ENCODE results near the gene BCL2L1.

Gene BCL2L1

GRCh38 chr20:31713312-31714273 lies 9.1 kb downstream of the BCL2L1 start:
- peak overlapping the region in 6 of 11 experiments; percentile 11 to 45 (median 34); a peak in 6 of 22 replicates for H3K9ac ChIP-seq
- H3K36me3 ChIP-seq, result peaks cover 67 to 98% (median 89%) of the 10 kb centered on the region in 11 experiments
- H3K4me2 ChIP-seq, result peak overlapping the region; percentile 50 to 98 (median 72)
- no peaks in the 10 kb centered on the region for H3K9me3 ChIP-seq (replicated peaks in 1 of 11)
- TF ChIP-seq Cebpa-rat (IDR thresholded peaks at IDR 0.05), result no peak
- H3K27ac ChIP-seq, result peak overlapping the region in 10 of 11 experiments; percentile 19 to 81 (median 41); a peak in 16 of 22 replicates
- peaks cover 10 to 99% (median 68%) of the 10 kb centered on the region in 11 experiments; a peak in 19 of 22 replicates for H4K20me1 ChIP-seq
- H3K4me1 ChIP-seq, result peaks cover 74 to 100% (median 92%) of the 10 kb centered on the region in 10 experiments
- H3K4me3 ChIP-seq, result peak overlapping the region in 6 of 10 experiments; percentile 1 to 15 (median 8); a peak in 5 of 20 replicates
- H3K27me3 ChIP-seq, result no peaks in the 10 kb centered on the region

GRCh38 chr20:31712564-31713311 lies 9.9 kb downstream of the BCL2L1 start:
- H3K4me2 ChIP-seq, result peak overlapping the region; percentile 50 to 98 (median 72)
- peaks cover 69 to 96% (median 84%) of the 10 kb centered on the region in 11 experiments for H3K36me3 ChIP-seq
- H4K20me1 ChIP-seq, result peaks cover 17 to 99% (median 69%) of the 10 kb centered on the region in 11 experiments; a peak in 19 of 22 replicates
- peaks cover 74 to 100% (median 92%) of the 10 kb centered on the region in 10 experiments for H3K4me1 ChIP-seq
- no peaks in the 10 kb centered on the region for H3K27me3 ChIP-seq
- peak overlapping the region in 7 of 11 experiments; percentile 11 to 45 (median 30); a peak in 9 of 22 replicates for H3K9ac ChIP-seq
- H3K9me3 ChIP-seq (replicated peaks in 1 of 11), result no peaks in the 10 kb centered on the region
- H3K4me3 ChIP-seq, result peak overlapping the region in 4 of 10 experiments; percentile 1 to 15 (median 8); a peak in 3 of 20 replicates
- peak overlapping the region in 10 of 11 experiments; percentile 19 to 81 (median 41); a peak in 17 of 22 replicates for H3K27ac ChIP-seq
- no peak for TF ChIP-seq Cebpa-rat (IDR thresholded peaks at IDR 0.05)

GRCh38 chr20:31712112-31712553 lies 10.5 kb downstream of the BCL2L1 start:
- no peaks in the 10 kb centered on the region for H3K9me3 ChIP-seq (replicated peaks in 1 of 11)
- no peak for TF ChIP-seq Cebpa-rat (IDR thresholded peaks at IDR 0.05)
- peak overlapping the region in 6 of 11 experiments; percentile 11 to 45 (median 36); a peak in 4 of 22 replicates for H3K9ac ChIP-seq
- H4K20me1 ChIP-seq, result peaks cover 11 to 94% (median 64%) of the 10 kb centered on the region in 11 experiments; a peak in 19 of 22 replicates
- H3K4me3 ChIP-seq, result no peak overlapping the region
- no peaks in the 10 kb centered on the region for H3K27me3 ChIP-seq
- H3K36me3 ChIP-seq, result peaks cover 69 to 96% (median 84%) of the 10 kb centered on the region in 11 experiments
- H3K4me1 ChIP-seq, result peaks cover 72 to 100% (median 92%) of the 10 kb centered on the region in 10 experiments
- peak overlapping the region; percentile 50 to 98 (median 72); a peak in 21 of 22 replicates for H3K4me2 ChIP-seq
- H3K27ac ChIP-seq, result peak overlapping the region in 9 of 11 experiments; percentile 19 to 81 (median 40); a peak in 13 of 22 replicates

- peak overlapping the region in 4 of 11 experiments; percentile 11 to 81 (median 34); a peak in 6 of 22 replicates for H3K27ac ChIP-seq
These were observed 11.2 kb downstream of the BCL2L1 start for GRCh38 chr20:31711179-31712111.

GRCh38 chr20:31710423-31711108 lies 12.1 kb downstream of the BCL2L1 start:
- H3K27me3 ChIP-seq, result no peaks in the 10 kb centered on the region
- H3K4me1 ChIP-seq, result peaks cover 74 to 100% (median 92%) of the 10 kb centered on the region in 10 experiments
- peak overlapping the region in 3 of 11 experiments; percentile 11 to 81 (median 26); a peak in 7 of 22 replicates for H3K27ac ChIP-seq
- H3K9ac ChIP-seq, result 0 out of 22 replicates have a peak overlapping the region, but pooled peaks of 1 of the 11 experiments have one; percentile 0
- peaks cover 69 to 97% (median 84%) of the 10 kb centered on the region in 11 experiments for H3K36me3 ChIP-seq
- no peaks in the 10 kb centered on the region for H3K9me3 ChIP-seq (replicated peaks in 1 of 11)
- no peak overlapping the region for H3K4me3 ChIP-seq
- TF ChIP-seq Cebpa-rat (IDR thresholded peaks at IDR 0.05), result no peak
- H3K4me2 ChIP-seq, result peak overlapping the region in 10 of 11 experiments; percentile 2 to 80 (median 53); a peak in 13 of 22 replicates
- H4K20me1 ChIP-seq, result peaks cover 5 to 94% (median 66%) of the 10 kb centered on the region in 11 experiments; a peak in 18 of 22 replicates

More at GRCh38 chr20:31711179-31712111, 11.2 kb downstream of the BCL2L1 start:
- H3K9ac ChIP-seq, result peak overlapping the region in 3 of 11 experiments; percentile 11 to 42 (median 20); a peak in 2 of 22 replicates
- H3K36me3 ChIP-seq, result peaks cover 69 to 96% (median 84%) of the 10 kb centered on the region in 11 experiments
- no peak for TF ChIP-seq Cebpa-rat (IDR thresholded peaks at IDR 0.05)
- H4K20me1 ChIP-seq, result peaks cover 5 to 94% (median 60%) of the 10 kb centered on the region in 11 experiments; a peak in 18 of 22 replicates
- no peak overlapping the region for H3K4me3 ChIP-seq
- H3K4me2 ChIP-seq, result peak overlapping the region; percentile 50 to 98 (median 72); a peak in 20 of 22 replicates
- no peaks in the 10 kb centered on the region for H3K9me3 ChIP-seq (replicated peaks in 1 of 11)
- H3K27me3 ChIP-seq, result no peaks in the 10 kb centered on the region
- peaks cover 72 to 100% (median 92%) of the 10 kb centered on the region in 10 experiments for H3K4me1 ChIP-seq

GRCh38 chr20:31709939-31710338 lies 12.7 kb downstream of the BCL2L1 start:
- H3K9ac ChIP-seq, result no peak overlapping the region
- no peak overlapping the region for H3K4me3 ChIP-seq
- peaks cover 76 to 99% (median 95%) of the 10 kb centered on the region in 10 experiments for H3K4me1 ChIP-seq
- peak overlapping the region in 2 of 11 experiments; percentile 26 to 81; a peak in 1 of 22 replicates for H3K27ac ChIP-seq
- peak overlapping the region in 7 of 11 experiments; percentile 32 to 80 (median 62); a peak in 6 of 22 replicates for H3K4me2 ChIP-seq
- H3K27me3 ChIP-seq, result no peaks in the 10 kb centered on the region
- H4K20me1 ChIP-seq, result peaks cover 5 to 91% (median 65%) of the 10 kb centered on the region in 11 experiments; a peak in 18 of 22 replicates
- no peaks in the 10 kb centered on the region for H3K9me3 ChIP-seq (replicated peaks in 1 of 11)
- TF ChIP-seq Cebpa-rat (IDR thresholded peaks at IDR 0.05), result no peak
- peaks cover 69 to 97% (median 83%) of the 10 kb centered on the region in 11 experiments for H3K36me3 ChIP-seq

Data from BLaER1 treated with 17β-estradiol and CSF1 and Interleukin-3, amounts not matched to agents 10 nM and 100 nM (cell line).